Heart left ventricle (tissue), 13 donors: ENCODE measurements around the gene CDC42SE1.
"Not testable (repeated sequence)": the region's sequence is repeated elsewhere in the genome, so short reads cannot be mapped to it uniquely, and the experiment has no call there.

ENCODE experiments used
- CTCF ChIP-seq, 12 donors: fragments of 200-600 bp; sonication (generic) in 4 of 12; IDR thresholded peaks; one replicate each; pipeline versions ENCODE4 v1.5.0 to v1.8.0; 2018 to 2022; ENCODE audit warnings: antibody characterized with exemption in 12 of 12, mild to moderate bottlenecking in 5 of 12
- POLR2A ChIP-seq, 2 donors: fragments of 450-650 bp; IDR thresholded peaks; one replicate each; pipeline ENCODE4 v1.6.1; 2017; ENCODE audit warnings: antibody characterized with exemption in 2 of 2, mild to moderate bottlenecking in 2 of 2, moderate library complexity in 2 of 2
- donor health status: ischemic (EF 13 %, LVEDD 7.1; RV severe dilation, severe dysfunction).
- donor health status: DM: no; HTN: yes; CAD: no.
- donor health status: DM: no; HTN: no; CAD: no.
- donor health status: ischemic (EF 25% LVEDD 6.9; RV normal size, moderate dysfunction).
- donor health status: ischemic (EF 25% LVEDD 5.7; RV mildly dilated, moderate dysfunction).
- donor health status: ischemic (EF 35%, LVEDD 5.7; RV mildly dilated, moderate dysfunction).
- donor health status: nonischemic (EF 11% LVEDD 7.7; RV severe dilation, severe dysfunction).
- donor health status: DM: yes; HTN: yes; CAD: no.
- donor health status: PGD.
- donor health status: ischemic (EF 29% LVEDD 5.4; RV normal size, mild dysfunction).
- donor health status: nonischemic (EF 23%, LVEDD 6.1; RV moderate dilation, normal function).

- not testable (repeated sequence) for TF ChIP-seq POLR2A, CTCF (IDR thresholded peaks at IDR 0.05)
These were observed 38.0 kb upstream of the CDC42SE1 start for GRCh38 chr1:151097426-151097825.
